Midbrain (tissue), 1 donor: Measurements from ENCODE around the gene PDLIM7.
A peak's percentile ranks its signal among the peaks of the same experiment; 100 is the strongest.

ENCODE experiments used
- DNase-seq: peaks from one replicate; lab custom pipeline; 2025; lab: John Stamatoyannopoulos, UW

PDLIM7 gene

GRCh38 chr5:177473443-177474001 lies 23.9 kb downstream of the PDLIM7 start, which contains the start of gene DBN1:
Gene DBN1 (minus strand): TSS chr5:177473634. CDS start chr5:177473521, 113 bp downstream.
- DNase-seq = peak; percentile 51

GRCh38 chr5:177472460-177473442 lies 24.7 kb downstream of the PDLIM7 start:
- peak; percentile 51 for DNase-seq

DNA sequence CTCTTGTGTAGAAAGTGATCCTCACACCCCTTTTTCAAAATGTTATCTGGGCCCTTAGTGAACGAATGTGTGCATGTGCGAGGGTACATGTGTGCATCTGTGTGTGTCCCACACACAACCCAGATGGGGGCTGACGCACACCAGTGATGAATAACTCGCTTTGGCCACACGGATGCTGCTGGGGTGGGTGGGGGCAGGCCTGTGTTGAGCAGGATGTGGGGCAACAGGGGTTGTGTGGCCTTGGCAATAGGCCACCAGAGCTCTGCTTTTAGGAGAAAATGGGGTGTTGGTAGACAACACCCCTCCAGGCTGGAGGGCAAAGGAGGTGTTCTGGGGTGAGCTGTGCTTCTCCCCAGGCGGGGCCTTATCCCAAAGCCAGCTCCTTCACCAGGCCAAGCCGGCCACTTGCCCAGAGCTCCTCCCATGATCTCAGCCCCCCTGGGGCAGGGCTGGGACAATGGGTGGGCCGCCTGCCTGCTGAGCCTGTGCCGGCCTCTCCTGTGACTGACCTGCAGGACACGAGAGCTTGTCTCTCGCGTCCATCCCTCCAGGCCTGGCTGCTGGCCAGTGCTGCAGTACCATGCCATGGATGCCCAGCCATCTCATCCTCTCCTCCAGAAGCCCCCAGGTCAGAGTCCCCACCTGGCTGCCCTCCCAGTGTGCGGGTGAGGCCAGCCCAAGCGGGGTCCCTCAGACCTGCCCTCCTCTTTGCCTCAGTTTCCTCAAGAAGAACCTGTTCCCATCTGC lies 25.6 kb downstream of the PDLIM7 start:
- DNase-seq = no peak

DNA sequence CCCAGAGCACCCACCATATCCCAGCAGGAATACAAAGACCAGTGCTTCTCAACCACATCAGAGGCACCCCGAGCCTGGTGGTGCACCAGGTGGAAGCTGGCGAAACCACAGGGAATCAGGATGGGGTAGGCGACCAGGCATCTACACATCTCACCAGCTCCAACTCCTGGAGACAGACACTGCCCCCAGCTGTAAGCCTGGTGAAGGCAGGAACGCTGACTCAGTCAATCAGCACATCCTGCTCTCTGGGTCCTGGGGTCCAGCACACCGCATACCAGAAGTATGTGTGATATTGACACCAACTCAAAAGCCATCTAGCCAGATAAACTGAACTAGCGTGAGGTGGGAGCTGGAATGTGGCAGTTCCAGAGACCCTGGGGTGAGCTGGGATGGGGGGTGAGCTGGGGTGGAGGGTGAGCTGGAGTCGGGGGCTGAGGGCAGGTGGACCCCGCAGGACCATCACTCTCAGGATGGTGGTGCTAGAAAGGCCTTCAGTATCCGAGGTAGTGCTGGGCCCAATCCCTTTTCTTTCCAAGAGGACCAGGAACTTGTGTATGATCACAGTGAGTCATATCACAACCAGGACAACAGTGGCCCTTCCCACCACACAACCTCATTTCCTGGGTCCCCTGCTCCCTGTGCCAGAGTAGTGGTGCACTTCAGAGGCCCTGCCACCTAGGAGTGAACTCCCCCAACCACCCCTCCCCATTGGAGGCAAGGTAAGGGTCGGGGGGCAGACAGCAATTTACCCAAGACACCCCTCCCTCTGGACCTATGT lies 26.5 kb downstream of the PDLIM7 start:
- no peak for DNase-seq

DNA sequence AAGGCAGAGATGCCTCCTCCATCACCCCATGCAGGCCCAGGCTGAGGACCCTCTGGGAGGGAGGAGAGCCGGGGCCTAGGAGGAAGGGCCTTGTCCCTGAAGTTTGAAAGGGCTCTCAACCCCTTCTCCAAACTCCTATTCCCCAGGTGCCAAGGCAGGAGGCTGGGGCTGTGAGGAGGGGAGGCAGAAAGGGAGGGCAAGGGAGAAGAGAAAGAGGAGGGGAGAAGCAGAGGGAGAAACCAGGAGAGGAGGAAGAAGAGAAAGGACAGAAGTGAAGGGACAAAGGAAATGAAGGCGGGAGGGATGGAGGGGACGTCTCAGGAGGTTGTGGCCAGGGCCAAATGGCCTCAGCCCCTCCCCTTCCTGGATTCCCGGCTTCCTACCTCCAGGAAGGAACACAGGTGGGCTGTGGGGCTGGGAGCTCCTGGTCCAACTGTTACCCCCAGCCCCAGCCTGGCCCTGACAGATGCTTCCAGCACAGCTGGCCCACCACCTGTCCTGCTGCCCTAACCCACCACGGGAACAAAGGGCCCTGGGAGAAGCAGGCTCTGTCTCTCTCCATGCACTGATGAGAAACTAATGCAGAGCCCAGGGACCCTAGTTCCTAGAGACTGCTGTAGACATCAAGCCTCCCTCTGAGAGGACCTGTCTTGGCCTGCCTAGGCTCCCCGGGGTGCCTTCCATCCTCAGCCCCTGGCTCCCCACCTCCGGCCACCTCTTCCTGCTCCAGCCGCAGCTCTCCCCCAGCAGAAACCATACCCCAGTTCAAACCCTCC lies 27.5 kb downstream of the PDLIM7 start:
- no peak for DNase-seq

DNA sequence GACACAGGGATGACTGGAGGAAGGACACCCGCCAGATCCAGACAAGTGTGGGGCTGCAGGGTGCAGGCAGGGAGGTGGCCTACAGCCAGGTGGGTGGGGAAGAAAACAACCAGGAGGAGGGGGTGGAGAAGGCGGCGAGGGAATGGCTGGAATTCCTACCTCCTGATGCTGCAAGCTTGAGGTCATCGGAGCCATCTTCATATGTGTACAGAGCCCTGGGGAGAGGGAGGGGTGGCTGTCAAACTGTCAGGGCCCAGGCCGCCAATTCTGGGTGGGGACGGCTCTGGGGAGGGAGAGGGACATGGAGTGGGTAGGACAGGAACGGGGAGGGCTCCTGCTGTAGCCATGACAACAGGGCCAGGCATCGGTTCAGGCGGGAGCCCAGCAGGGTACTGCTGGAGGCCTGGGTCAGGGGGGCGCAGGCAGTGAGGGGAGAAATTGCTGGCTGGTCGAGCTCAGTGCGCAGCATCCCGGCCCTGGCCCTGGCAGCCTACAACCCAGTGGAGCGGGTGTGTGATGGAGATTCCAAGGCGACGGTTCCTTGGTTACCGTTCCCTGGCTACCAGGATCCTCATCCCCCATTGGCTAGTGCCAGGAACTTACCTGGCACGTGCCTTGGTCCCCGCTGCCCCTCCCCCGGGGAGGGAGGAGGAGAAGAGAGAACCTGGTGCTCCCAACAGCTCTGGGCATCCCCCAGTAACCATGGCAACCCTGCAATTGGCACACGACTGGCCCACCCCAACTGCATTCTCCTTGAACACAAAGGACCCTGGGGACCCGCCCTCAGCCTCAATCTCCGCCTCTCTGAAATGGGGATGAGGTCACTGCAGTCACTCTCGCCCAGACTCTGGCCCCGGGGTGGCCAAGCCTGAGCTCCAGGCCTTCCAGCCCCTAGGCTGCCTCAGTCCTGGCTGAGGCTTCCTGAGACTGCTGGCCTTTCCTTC lies 28.4 kb downstream of the PDLIM7 start:
- DNase-seq = peak; percentile 19

GRCh38 chr5:177468329-177468684 lies 29.1 kb downstream of the PDLIM7 start:
- DNase-seq = no peak

DNA sequence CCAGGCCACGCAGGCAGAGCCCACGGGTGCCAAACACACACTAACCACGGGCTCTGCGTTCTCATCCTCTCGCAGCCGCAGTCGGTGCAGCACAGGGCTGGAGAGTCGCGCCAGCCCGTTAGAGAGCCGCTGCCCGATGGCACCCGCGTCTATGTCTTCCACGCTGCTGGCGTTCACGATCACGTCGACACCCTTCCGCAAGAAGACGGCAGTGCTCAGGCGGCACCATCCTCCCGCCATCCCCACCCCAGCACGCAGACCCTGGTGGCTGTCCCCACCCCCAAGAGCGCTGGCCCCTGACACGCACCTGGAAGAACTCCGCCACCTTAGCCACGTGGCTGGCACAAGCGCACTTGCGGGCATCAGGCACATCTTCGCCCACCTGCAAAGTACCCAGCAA lies 30.0 kb downstream of the PDLIM7 start:
- DNase-seq = no peak

DNA sequence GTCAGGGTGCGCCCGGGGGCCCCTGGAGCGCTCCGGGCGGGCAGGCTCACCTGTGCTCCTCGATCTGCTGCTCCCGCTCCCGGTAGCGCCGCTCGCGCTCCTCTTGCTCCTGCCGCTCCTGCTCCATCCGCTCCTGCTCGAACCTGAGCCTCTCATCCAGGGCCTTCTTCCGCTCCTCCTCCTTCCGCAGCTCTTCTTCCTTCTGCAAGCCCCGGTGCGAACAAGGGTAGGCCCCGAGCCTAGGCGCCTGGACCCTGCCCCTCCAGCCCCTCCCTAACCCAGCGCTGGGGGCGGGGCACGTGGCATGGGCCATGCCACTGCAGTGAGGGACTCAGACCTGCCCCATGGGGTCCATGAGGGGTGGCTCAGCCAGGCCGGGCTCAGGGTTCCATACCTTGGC lies 30.5 kb downstream of the PDLIM7 start:
- no peak for DNase-seq

- DNase-seq = no peak
Measured at GRCh38 chr5:177465044-177465443, 32.4 kb downstream of the PDLIM7 start.

DNA sequence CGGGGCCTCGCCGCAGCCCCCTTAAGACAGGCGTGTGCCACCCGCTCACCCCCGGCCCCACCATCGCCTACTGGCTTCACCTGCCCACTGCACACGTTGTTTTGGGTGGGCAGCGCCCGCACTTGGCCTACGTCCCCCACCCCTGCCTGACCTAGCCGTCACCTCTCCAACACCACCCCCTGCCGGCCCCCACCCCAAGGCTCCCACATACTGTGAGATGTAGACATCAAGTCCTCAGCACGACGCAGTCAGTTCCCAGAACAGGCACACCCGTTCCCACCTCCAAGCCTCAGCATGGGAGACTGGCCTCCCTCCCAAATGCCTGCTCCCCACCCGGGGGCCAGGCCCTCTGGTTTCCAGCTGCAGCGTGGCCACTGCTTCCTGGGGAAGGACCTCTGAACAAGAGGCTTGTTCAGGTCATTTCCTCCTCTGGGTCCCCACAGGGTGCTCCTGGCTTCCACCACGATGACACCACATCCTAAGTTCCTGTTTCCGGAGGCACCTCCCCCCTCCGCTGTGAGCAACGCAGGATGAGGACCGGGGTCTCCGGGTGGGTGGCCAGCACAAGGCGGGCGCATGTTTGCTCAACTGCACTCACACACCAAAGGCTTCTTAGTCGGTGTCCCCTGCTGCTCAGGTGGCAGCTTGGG lies 35.3 kb downstream of the PDLIM7 start:
- no peak for DNase-seq

DNA sequence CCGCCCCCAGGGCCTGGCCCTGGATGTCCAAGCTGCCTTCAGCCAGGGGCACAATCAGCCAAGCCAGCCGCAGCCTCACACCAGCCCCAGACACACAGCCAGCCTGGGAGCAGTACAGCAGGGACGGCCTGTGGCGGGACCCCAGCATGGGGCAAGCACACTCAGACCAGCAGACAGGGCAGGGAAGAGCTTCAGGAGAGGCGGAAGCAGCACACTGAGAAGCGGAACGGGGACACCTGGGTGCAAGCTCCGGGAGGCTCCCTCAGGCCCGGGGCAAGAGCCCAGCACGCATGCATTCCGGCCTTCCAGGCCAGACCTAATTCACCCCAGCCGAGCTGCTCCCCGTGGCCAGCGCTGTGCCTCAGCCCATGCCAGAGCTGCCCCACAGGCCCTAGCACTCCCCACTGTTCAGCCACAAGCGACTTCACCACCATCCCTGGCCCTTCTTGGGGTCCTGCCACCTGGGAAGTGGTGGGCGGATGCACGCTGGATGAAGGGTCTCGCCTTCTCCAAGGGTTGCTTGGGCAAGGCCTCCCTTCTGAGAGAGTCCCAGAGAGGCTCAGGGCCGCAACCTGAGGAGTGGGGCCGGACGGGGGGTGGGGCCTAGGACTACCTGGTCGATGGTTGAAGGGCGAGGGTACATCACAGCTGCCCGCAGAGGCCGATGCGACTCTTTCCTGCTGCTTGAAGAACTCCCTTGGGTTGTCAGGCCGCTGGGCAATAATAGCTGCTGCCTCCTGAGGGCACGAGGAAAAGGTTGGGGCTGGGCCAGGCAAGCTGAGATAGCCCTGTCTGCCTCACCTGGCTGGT lies 37.4 kb downstream of the PDLIM7 start:
- no peak for DNase-seq

DNA sequence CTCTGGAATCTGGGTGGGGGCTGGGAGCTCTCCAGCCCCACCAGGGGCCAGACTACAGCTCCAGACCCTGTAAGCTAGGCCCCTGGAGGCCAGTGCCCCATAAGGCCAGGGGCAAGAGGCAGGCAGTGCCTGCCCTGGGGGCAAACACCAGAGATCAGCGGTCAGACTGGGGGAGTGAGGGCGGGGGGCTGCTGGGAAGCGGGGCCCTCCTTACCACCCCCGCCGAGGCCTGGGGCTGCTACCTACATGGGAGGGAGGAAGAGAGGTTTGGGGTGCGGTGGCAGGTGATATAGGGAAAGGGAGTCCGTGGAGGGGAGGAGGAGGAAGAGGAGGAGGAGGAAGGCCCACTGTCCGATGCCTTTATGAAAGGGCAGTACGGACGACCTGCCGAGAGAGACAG lies 38.0 kb downstream of the PDLIM7 start:
- DNase-seq = no peak

DNA sequence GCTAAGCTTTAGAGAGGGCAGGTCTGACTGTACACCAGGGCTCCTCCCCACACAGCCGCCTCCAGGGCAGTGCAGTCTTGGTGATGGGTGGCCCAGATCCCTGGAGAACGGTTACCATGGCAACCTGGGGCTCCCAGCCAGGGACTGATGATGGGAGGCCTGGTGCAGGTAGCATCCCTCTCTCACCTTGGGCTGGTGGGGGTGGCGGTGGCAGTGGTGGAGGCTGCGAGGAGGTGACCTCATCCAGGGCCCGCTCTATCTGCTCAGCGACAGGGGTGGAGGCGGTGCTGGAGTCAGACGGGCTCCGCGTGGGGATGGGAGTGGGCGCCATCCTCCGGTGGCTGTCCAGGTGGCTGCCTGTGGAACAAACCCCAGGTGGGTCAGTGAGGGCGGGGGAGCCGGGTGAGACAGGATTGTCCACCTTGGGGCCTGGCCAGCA lies 38.5 kb downstream of the PDLIM7 start:
- no peak for DNase-seq

DNA sequence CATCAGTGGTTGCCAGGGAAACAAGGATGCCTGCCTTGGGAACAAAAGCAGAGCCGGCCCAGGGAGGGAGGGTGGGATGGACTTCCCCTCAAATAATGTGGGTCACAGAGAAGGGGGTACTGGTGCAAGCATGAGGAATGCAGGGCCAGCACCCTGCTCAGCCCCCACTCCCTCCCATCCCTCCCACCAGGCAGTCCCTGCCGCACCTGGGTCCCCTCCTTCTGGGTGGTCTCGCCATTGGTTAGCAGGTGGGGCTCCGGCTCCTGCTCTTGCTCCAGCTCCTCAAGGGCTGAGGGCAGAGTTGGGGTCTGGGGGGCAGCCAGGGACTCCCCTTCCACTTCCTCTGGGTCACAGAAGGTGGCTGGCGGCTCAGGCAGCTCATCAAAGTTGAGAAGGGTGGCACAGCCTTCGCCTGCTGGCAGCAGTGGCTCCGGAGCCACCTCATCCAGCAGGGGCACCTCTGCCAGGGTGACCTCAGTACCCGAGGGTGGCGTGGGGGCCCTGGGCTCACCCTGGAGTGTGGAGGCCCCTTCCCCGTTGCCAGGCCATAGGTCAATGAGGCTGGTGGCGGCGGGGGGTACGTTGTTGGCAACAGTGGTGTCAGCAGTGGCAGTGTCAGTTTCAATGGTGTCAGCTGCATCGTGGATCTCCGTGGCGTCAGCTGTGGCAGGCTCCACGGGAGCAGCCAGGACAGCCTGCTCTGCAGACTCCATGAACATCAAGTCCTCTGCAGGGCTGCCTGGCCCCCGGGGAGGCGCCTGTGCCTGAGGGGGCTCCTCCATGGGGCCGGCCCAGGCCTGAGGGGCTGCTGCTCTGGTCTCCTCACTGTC lies 39.3 kb downstream of the PDLIM7 start:
- DNase-seq = no peak

GRCh38 chr5:177456976-177457851 lies 40.2 kb downstream of the PDLIM7 start:
- peak; percentile 78 for DNase-seq

DNA sequence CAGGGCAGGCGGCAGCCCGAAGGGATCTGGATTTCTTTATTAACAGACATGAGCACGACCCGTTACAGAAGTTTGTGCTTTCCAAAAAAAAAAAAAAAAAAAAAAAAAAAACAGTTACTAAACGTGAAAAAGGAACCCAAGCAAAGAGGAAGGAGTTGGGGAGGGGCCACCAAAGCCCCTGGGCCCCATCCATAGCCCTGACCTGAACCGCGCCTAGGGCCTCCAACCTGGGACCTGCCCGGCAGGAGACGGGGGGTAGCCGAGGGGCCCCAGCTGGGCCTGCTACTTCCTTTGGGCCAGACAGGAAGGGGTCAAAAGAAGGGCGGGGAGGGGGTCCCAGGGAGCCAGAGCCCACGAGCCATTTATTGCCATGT lies 40.8 kb downstream of the PDLIM7 start:
- no peak for DNase-seq
